NCI-H1436 treated with DMSO at 0.1 percent for 48 hours (cell line): ENCODE data around the gene RAB33A.
"Not testable (repeated sequence)": the region's sequence is repeated elsewhere in the genome, so short reads cannot be mapped to it uniquely, and the experiment has no call there.

Source experiments
- DNase-seq: peaks from one replicate; lab custom pipeline; 2025; lab: John Stamatoyannopoulos, UW

Gene RAB33A

DNA sequence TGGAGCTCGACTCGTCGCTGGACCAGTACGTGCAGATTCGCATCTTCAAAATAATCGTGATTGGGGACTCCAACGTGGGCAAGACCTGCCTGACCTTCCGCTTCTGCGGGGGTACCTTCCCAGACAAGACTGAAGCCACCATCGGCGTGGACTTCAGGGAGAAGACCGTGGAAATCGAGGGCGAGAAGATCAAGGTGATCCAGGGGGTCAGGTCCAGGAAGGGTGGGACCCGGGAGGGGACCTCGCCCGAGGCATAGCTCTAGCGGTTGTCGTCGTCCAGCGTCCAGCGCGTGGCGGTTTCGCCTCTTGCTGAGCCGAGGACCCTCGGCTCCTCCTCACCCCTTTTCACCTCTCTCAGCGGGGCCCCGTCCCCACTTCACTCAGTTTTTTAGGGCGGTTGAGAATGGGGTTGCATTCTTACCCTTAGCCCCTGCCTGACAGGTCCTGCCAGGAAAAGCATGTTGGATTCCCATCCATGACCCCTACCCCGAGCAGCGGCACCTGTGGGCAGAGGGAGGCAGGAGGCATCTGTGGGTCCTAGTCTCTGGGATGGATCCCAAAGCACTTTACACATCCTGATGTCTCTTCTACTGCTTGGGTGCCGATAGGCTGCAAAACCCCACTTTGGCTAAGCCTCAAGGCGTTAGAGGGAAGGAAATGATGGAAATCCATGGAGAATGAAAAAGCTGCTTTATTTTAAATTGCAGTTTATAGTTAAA lies 524 bp downstream of the RAB33A start:
- DNase-seq, result no peak

- DNase-seq, result no peak
Measured at GRCh38 chrX:130173190-130173895, 1.6 kb downstream of the RAB33A start.

GRCh38 chrX:130174045-130174704 lies 2.4 kb downstream of the RAB33A start:
- DNase-seq, result no peak

GRCh38 chrX:130174937-130175336 lies 3.2 kb downstream of the RAB33A start:
- no peak for DNase-seq

- no peak for DNase-seq
Measured at GRCh38 chrX:130176354-130176776, 4.6 kb downstream of the RAB33A start.

DNA sequence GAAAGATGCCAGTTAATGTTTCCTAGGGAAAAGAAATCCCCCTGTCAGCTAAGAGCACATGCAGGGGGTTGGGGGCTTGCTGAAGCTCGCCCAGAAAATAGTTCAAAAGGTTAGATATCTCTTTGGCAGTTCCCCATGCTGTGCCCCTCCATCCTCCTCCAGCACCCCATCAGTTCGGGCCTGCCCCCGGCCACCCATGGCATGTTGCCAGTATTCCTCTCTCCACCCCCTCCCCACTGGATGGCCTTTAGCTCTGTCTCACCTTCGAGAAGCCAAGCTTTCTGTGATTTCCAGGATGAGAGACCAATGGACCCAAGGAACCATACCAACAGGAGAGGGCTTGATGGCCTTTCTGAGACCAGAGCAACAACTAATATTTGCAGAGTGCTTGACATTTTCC lies 5.2 kb downstream of the RAB33A start:
- DNase-seq, result no peak

DNA sequence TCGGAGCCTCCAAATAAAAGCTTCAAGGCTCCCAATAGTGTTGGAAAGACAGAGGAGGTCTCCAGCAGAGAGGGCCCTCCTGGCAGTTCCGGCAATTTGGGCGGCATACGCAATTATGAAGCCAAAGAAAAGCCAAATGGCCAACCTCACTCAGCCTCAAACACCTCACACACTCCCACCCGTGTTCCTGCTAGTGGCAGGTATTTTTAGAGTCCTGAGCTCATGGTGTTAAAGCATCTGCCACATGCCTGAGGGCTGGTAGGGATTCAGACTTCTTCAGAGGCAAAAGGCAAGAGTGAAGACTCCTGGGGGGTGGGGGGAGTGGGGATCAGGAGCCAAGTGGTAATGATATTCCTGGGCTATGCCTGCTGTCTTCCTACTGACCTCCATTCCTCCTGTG lies 7.4 kb downstream of the RAB33A start:
- no peak for DNase-seq

- no peak for DNase-seq
Measured at GRCh38 chrX:130179579-130180215, 7.9 kb downstream of the RAB33A start.

- no peak for DNase-seq
Measured at GRCh38 chrX:130184168-130184567, 12.4 kb downstream of the RAB33A start.

GRCh38 chrX:130184857-130185256 lies 13.1 kb downstream of the RAB33A start:
- DNase-seq, result no peak

GRCh38 chrX:130186651-130187050 lies 14.9 kb downstream of the RAB33A start:
- DNase-seq, result no peak

DNA sequence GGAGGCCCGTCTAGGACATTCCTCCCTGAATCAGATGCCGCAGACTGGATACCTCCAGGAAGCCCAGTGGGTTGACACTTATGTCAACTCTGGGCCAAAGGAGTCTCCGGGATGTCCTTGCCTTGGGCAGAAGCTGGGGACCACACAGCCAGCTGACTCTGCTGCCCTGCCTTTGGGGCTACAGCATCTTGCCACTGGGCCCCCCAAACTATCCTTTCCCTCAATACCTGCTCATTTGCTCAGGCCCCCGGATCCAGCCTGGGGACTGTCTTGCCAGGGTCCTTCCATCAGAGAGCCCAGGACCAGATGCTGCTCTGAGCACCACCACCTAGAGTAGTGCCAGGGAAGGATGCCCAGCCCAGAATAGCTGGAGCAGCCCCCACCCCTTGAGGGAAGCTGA lies 19.0 kb downstream of the RAB33A start:
- no peak for DNase-seq

- DNase-seq, result no peak
Measured at GRCh38 chrX:130196466-130196865, 24.7 kb downstream of the RAB33A start.

DNA sequence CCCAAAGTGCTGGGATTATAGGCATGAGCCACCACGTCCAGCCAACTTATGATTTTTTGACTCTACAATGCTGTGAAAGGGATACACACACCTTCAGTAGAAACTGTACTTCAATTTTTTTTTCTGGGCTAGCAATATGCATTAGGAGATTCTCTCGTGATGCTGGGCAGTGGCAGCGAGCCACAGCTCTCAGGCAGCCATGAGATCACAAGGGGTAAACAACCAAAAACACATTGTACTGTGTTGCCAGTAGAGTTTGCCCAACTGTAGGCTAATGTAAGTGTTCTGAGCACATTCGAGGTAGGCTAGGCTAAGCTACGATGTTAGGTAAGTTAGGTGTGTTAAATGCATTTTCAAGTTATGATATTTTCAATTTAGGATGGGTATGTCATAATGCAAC lies 25.7 kb downstream of the RAB33A start:
- no peak for DNase-seq

DNA sequence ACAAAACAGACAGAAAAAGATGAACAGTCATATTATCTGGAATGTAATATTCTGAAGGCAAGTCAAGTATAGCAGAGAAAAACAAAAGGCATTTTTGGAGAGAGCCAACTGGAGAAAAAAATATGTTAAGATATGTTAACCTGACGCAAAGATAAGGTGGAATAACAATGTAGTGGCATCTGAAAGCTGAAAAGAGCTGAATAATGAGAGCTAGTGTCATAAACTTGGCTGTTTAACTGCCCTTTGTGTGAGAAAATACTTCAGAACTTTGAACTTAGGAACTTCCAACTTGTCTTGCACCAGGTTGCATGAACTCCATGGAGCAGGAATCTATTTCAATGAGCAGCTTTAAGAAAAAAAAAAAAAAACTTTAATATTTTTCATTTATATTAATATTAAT lies 32.9 kb downstream of the RAB33A start:
- no peak for DNase-seq

DNA sequence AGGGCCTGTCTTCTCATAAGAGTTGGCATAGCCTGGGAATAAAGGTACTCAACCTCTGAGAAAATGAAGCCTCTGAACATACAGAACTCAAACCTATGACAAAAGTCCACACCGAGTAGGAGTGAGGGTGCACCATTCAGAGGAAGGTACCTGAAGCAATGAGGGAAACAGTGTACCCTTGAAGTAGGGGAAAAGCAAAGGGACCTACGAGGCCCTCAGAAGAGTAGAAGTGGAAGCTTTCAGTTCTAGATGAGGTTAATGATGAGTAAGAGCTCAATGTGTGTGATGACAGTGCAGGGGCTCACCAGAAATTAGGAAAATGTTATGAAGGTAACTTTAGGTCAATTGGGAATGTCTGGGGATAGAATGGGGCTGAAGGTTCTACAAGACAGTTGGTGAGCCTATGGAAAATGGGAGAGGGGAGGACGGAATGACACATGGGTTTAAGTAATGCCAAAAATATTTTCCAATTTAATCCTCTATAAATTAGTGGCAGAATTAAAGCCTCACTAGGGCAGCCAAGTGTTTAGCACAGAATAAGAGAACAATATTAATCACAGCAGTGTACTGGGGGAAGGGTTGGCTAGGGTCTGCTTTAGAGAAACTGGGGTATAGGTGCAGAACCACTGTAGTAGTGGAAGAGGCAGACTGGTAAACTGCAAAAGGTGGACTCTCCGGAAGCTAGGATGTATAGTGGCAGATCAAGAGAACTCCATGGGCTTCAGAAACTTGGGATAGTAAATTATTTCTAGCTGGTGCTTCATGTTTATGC lies 39.8 kb downstream of the RAB33A start:
- no peak for DNase-seq

- DNase-seq, result no peak
Measured at GRCh38 chrX:130212371-130212770, 40.6 kb downstream of the RAB33A start.

GRCh38 chrX:130213376-130213775 lies 41.6 kb downstream of the RAB33A start:
- DNase-seq, result no peak

DNA sequence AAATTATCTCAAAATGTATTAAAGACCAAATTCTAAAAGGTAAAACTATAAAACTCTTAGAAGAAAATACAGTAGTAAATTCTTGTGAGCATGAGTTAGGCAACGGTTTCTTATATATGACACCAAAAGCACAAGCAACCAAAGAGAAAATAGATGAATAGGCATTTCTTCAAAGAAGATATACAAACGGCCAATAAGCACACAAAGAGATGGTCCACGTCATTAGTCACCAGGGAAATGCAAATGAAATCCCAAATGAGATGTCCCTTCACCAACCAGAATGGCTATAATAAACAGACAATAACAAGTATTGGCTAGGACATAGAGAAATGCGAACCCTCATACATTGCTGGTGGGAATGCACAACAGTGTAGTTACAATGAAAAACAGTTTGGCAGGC lies 44.6 kb downstream of the RAB33A start:
- DNase-seq, result no peak

DNA sequence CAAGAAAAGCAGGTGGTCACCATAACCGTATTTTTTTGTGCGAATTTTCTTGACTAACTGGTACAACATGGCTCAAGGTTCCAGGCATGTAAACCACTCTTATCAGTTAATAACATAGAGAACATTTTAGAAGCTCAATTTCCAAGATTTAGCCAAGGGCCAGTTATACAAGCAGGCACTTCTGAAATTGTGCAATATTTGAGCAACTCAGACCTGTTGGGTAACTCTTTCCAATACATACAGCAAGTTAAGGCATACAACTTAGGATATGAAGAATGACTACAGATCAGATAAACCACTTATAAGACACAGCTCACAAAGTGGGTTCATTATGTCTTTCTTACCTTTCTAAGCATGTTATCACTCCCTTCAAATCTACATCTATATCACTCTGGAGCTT lies 53.0 kb downstream of the RAB33A start:
- DNase-seq, result no peak

GRCh38 chrX:130228871-130229270 lies 57.1 kb downstream of the RAB33A start:
- DNase-seq, result no peak

GRCh38 chrX:130231184-130231583 lies 59.4 kb downstream of the RAB33A start:
- DNase-seq, result not testable (repeated sequence)
